CD4-positive, alpha-beta T cell (primary cell): ENCODE data around the gene PITPNC1. TPM values are rescaled to one million over a fixed set of nuclear protein-coding genes. Genes with fewer than 3 reads are reported as not detected.
A peak's percentile ranks its signal among the peaks of the same experiment; 100 is the strongest.

Experiments used
- ATAC-seq: fragments of 200-7000 bp; cut with Tn5 transposase; one replicate; pipeline ENCODE4 v1.10.0; 2022; ENCODE audit warnings: mild to moderate bottlenecking; ENCODE audit not compliant: poor library complexity
- CTCF ChIA-PET: fragments of 350-600 bp; sonication (Branson Sonifier 250); formaldehyde crosslinking; loops from one replicate; lab custom pipeline; 2021; ENCODE audit warnings: antibody characterized with exemption, inconsistent platforms; lab: Charles Lee
- POLR2A ChIA-PET: fragments of 350-600 bp; sonication (Branson Sonifier 250); formaldehyde crosslinking; loops from one replicate; lab custom pipeline; 2021; ENCODE audit warnings: antibody characterized with exemption, inconsistent platforms; lab: Charles Lee
- DNase-seq, 14 experiments: peaks; one replicate each; pipeline ENCODE4 v3.0.0-alpha.2; 2013 to 2020; ENCODE audit warnings: mixed read lengths in 2 of 14
- H3K27ac ChIP-seq, 2 donors: one replicate each; pipeline versions ENCODE4 v1.5.1 to v1.7.0; 2013; ENCODE audit warnings: low read length in 2 of 2, low read depth in 1 of 2, mild to moderate bottlenecking in 1 of 2
- H3K27me3 ChIP-seq, 2 experiments: 1 replicate in 1 of 2; 2 replicates in 1 of 2; pipeline versions ENCODE4 v1.6.1 to v1.7.0; 2013; ENCODE audit warnings: low read length in 2 of 2, control low read depth in 1 of 2, mild to moderate bottlenecking in 1 of 2, moderate library complexity in 1 of 2; ENCODE audit not compliant: insufficient read depth in 2 of 2, control insufficient read depth in 1 of 2
- H3K36me3 ChIP-seq: one replicate; pipeline ENCODE4 v1.6.1; 2013; ENCODE audit warnings: low read length, control low read depth; ENCODE audit not compliant: insufficient read depth
- H3K4me1 ChIP-seq: one replicate; pipeline ENCODE4 v1.6.1; 2013; ENCODE audit warnings: low read length, control low read depth; ENCODE audit not compliant: insufficient read depth
- H3K4me3 ChIP-seq: one replicate; pipeline ENCODE4 v1.5.1; 2013; ENCODE audit warnings: mild to moderate bottlenecking, low read length, moderate library complexity
- H3K9me3 ChIP-seq, 2 experiments: 1 replicate in 1 of 2; 2 replicates in 1 of 2; pipeline versions ENCODE4 v1.6.1 to v1.7.0; 2013; ENCODE audit warnings: low read length in 2 of 2, mild to moderate bottlenecking in 2 of 2, control low read depth in 1 of 2, moderate library complexity in 1 of 2; ENCODE audit not compliant: control insufficient read depth in 1 of 2, insufficient read depth in 1 of 2
- H3K27ac Mint-ChIP-seq: one replicate; pipeline ENCODE4 v1.8.0; 2020; ENCODE audit warnings: mixed read lengths
- H3K27me3 Mint-ChIP-seq: one replicate; pipeline ENCODE4 v1.8.0; 2021; ENCODE audit warnings: mixed read lengths
- H3K36me3 Mint-ChIP-seq: one replicate; pipeline ENCODE4 v1.8.0; 2021; ENCODE audit warnings: low read depth, mixed read lengths
- H3K4me1 Mint-ChIP-seq: one replicate; pipeline ENCODE4 v1.8.0; 2021; ENCODE audit warnings: low read depth, mixed read lengths
- H3K4me3 Mint-ChIP-seq: one replicate; pipeline ENCODE4 v1.8.0; 2020; ENCODE audit warnings: mild to moderate bottlenecking, mixed read lengths
- H3K9me3 Mint-ChIP-seq: one replicate; pipeline ENCODE4 v1.8.0; 2020; ENCODE audit warnings: mixed read lengths
- intact Hi-C, 2 experiments: fragments of 100-400 bp; cut with DNase I in 1 of 2; cut with micrococcal nuclease in 1 of 2; formaldehyde crosslinking; loops; one replicate each; pipeline versions ENCODE4 v1.15.1 to v1.9.0; 2023 to 2025; cut with DNase I, micrococcal nuclease
- total RNA-seq, 174 experiments: library from RNA in 2 of 174; stranded (reverse) in 2 of 174; gene quantifications; one replicate each; pipeline ENCODE4 v1.2.3 and lab custom pipeline; 2021 to 2026
- TF ChIP-seq, protein P1 (sequence below): fragments of 200-600 bp; IDR thresholded peaks from one replicate; pipeline ENCODE4 v1.8.0; 2022; ENCODE audit warnings: antibody characterized with exemption, mild to moderate bottlenecking

PITPNC1 gene
- total RNA-seq, 2 experiments from 2014 or later, result 80.2 to 83.4 TPM

DNA sequence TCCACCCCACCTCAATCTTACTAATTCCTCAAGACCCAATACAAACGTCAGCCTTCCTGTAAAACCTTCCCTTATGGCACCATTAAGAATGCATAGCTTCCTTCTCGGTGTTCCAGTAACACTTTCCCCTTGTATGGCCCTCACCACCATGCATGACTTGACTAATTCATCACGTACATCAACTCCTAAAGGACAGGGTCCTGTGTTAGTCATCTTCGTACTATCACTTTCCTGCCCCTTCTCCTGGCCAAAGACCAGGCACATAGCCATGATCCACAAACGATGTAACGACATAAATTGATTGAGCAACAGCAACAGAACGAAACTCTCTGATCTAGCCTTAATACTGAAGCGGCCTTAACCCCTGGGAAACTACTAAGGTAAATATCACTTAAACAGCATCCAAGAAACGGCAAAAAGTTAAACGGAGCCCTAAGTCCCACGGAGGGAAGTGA lies 11.3 kb upstream of the PITPNC1 start:
- Histone ChIP-seq H3K9me3 (no peaks in the 10 kb centered on the region), H3K36me3 (peaks cover 10% of the 10 kb centered on the region), H3K4me1 (peaks cover 33% of the 10 kb centered on the region), H3K27me3 (no peaks in the 10 kb centered on the region), H3K27ac (peak overlapping the region; percentile 91 to 93), H3K4me3 (peak overlapping the region; percentile 87)
- Mint-ChIP-seq H3K27me3 (no peaks in the 10 kb centered on the region), H3K36me3 (peaks cover 41% of the 10 kb centered on the region), H3K9me3 (no peaks in the 10 kb centered on the region), H3K27ac (peak overlapping the region; percentile 89), H3K4me1 (peaks cover 43% of the 10 kb centered on the region), H3K4me3 (peak overlapping the region; percentile 97)
- TF ChIP-seq, protein P1, sequence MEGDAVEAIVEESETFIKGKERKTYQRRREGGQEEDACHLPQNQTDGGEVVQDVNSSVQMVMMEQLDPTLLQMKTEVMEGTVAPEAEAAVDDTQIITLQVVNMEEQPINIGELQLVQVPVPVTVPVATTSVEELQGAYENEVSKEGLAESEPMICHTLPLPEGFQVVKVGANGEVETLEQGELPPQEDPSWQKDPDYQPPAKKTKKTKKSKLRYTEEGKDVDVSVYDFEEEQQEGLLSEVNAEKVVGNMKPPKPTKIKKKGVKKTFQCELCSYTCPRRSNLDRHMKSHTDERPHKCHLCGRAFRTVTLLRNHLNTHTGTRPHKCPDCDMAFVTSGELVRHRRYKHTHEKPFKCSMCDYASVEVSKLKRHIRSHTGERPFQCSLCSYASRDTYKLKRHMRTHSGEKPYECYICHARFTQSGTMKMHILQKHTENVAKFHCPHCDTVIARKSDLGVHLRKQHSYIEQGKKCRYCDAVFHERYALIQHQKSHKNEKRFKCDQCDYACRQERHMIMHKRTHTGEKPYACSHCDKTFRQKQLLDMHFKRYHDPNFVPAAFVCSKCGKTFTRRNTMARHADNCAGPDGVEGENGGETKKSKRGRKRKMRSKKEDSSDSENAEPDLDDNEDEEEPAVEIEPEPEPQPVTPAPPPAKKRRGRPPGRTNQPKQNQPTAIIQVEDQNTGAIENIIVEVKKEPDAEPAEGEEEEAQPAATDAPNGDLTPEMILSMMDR, result no peak
- POLR2A ChIA-PET, result interaction anchor here (0.5 to 4.1 kb wide), 5 partner anchors 11 to 324 kb away, joined by 3 to 40 read pairs (median 7); partner anchors contain the start of gene PITPNC1
- intact Hi-C loops, result loop anchor here in 1 of 2 experiments (2.0 kb wide), 1 partner anchor 351 kb away; the partner anchor contains the start of gene NOL11
- ATAC-seq, result peak; percentile 27
- DNase-seq, result peak in 3 of 14 experiments; percentile 61 to 64 (median 61)
- CTCF ChIA-PET, result interaction anchor here (1.2 to 2.3 kb wide), 4 partner anchors 9 to 352 kb away, joined by 4 to 12 read pairs (median 8); partner anchors contain the start of genes NOL11 and PITPNC1

- no peaks in the 10 kb centered on the region for H3K9me3 Mint-ChIP-seq
- peak; percentile 93 for ATAC-seq
- ChIA-PET CTCF (interaction anchor here (0.7 to 2.3 kb wide), 6 partner anchors 8 to 351 kb away, joined by 3 to 12 read pairs (median 4); partner anchors contain the start of genes NOL11 and PITPNC1), POLR2A (interaction anchor here (0.5 to 4.1 kb wide), 5 partner anchors 10 to 323 kb away, joined by 3 to 40 read pairs (median 7); partner anchors contain the start of gene PITPNC1)
- H3K4me1 Mint-ChIP-seq, result peaks cover 39% of the 10 kb centered on the region
- H3K27me3 Mint-ChIP-seq, result no peaks in the 10 kb centered on the region
- Histone ChIP-seq H3K27ac (peak within 1 kb of the TSS; percentile 91 to 93), H3K27me3 (no peaks in the 10 kb centered on the region), H3K9me3 (no peaks in the 10 kb centered on the region), H3K36me3 (peaks cover 5% of the 10 kb centered on the region), H3K4me1 (peaks cover 33% of the 10 kb centered on the region), H3K4me3 (peak within 1 kb of the TSS; percentile 87)
- intact Hi-C loops, result loop anchor here in 1 of 2 experiments (2.0 kb wide), 1 partner anchor 350 kb away; the partner anchor contains the start of gene NOL11
- DNase-seq, result peak; percentile 86 to 96 (median 94)
- peak within 1 kb of the TSS; percentile 89 for H3K27ac Mint-ChIP-seq
- H3K4me3 Mint-ChIP-seq, result peak within 1 kb of the TSS; percentile 97
- peaks cover 35% of the 10 kb centered on the region for H3K36me3 Mint-ChIP-seq
- TF ChIP-seq, protein P1, result no peak
Measured at GRCh38 chr17:67366193-67367157, 10.6 kb upstream of the PITPNC1 start, which contains the start of gene PSMD12. TSS of gene PSMD12 (minus strand) at chr17:67366577. CDS start at chr17:67366519, 58 bp downstream.

DNA sequence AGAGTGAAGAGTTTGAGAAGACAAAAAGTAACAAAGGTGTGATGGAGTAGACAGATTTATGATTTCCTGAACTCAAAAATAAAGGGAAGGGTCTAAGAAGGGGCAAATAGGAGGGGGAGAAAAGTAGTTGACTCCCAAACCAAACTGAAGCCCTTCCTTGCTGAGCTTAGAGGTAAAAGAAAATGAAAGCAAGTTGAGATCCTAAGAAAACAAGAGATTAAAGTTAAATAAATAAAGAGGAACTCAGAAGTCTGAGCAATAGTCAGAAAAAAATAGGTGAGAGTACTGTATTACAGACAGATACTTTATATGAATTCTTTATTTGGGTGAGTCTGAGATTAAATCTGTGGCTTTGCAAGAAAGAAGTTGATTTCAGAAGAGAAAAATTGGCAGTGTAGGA lies 7.4 kb upstream of the PITPNC1 start:
- ChIA-PET POLR2A (no interaction called here), CTCF (interaction anchor here (2.5 kb wide), 1 partner anchor 106 kb away, joined by 6 read pairs; no protein-coding TSS in a partner anchor)
- no peaks in the 10 kb centered on the region for H3K9me3 Mint-ChIP-seq
- H3K4me3 ChIP-seq, result no peak overlapping the region
- intact Hi-C loops, result loop anchor here in 1 of 2 experiments (10.0 kb wide), 1 partner anchor 665 kb away; the partner anchor contains the start of gene KPNA2
- H3K4me3 Mint-ChIP-seq, result peak overlapping the region; percentile 56
- H3K9me3 ChIP-seq, result no peaks in the 10 kb centered on the region
- peaks cover 16% of the 10 kb centered on the region for H3K36me3 Mint-ChIP-seq
- H3K4me1 Mint-ChIP-seq, result peaks cover 23% of the 10 kb centered on the region
- no peaks in the 10 kb centered on the region for H3K27me3 Mint-ChIP-seq
- TF ChIP-seq, protein P1, result no peak
- ATAC-seq, result no peak
- H3K27ac ChIP-seq, result no peak overlapping the region
- H3K4me1 ChIP-seq, result peaks cover 17% of the 10 kb centered on the region
- no peaks in the 10 kb centered on the region for H3K27me3 ChIP-seq
- no peak for DNase-seq
- H3K36me3 ChIP-seq, result no peaks in the 10 kb centered on the region
- no peak overlapping the region for H3K27ac Mint-ChIP-seq
